Gastrocnemius medialis (tissue), 4 donors: ENCODE results near the gene SKAP2. TPM values are rescaled to one million over a fixed set of nuclear protein-coding genes. Genes with fewer than 3 reads are reported as not detected.

Source experiments
- ATAC-seq, 2 donors: fragments of 150-250 bp; one replicate each; pipeline ENCODE4 v1.9.1; 2016
- DNase-seq, 2 donors: peaks; one replicate each; pipeline ENCODE4 v3.0.0-alpha.2; 2019
- H3K27ac ChIP-seq, 4 donors: fragments of 200-600 bp; sonication (generic); 1 replicate in 1 of 4; 2 replicates in 3 of 4; pipeline ENCODE4 v1.5.1; 2016 to 2018; ENCODE audit warnings: mild to moderate bottlenecking in 2 of 4, moderate library complexity in 1 of 4
- H3K27me3 ChIP-seq, 3 donors: fragments of 200-600 bp; sonication (generic) in 2 of 3; 1 replicate in 1 of 3; 2 replicates in 2 of 3; pipeline versions ENCODE4 v1.5.1 to v1.6.0; 2016 to 2019; ENCODE audit warnings: mild to moderate bottlenecking in 1 of 3, moderate library complexity in 1 of 3
- H3K36me3 ChIP-seq, 2 donors: fragments of 200-600 bp; sonication (generic) in 1 of 2; one replicate each; pipeline ENCODE4 v1.5.1; 2017 to 2018
- H3K4me1 ChIP-seq, 2 donors: fragments of 200-600 bp; sonication (generic) in 1 of 2; one replicate each; pipeline ENCODE4 v1.5.1; 2016 to 2017; ENCODE audit warnings: mild to moderate bottlenecking in 2 of 2
- H3K4me3 ChIP-seq, 4 donors: fragments of 200-600 bp; sonication (generic) in 3 of 4; 1 replicate in 1 of 4; 2 replicates in 3 of 4; pipeline ENCODE4 v1.5.1; 2016 to 2019; ENCODE audit warnings: mild to moderate bottlenecking in 2 of 4
- H3K9me3 ChIP-seq, 3 donors: fragments of 200-600 bp; sonication (generic) in 2 of 3; 1 replicate in 1 of 3; 2 replicates in 2 of 3; pipeline ENCODE4 v1.5.1; 2016 to 2019
- CTCF ChIP-seq, 5 experiments: fragments of 450-650 bp in 3 of 5; fragments of 200-600 bp in 2 of 5; sonication (generic) in 2 of 5; IDR thresholded peaks in 4 of 5; conservative IDR thresholded peaks in 1 of 5; 1 replicate in 4 of 5; 2 replicates in 1 of 5; pipeline ENCODE4 v1.5.1; 2016 to 2019; ENCODE audit warnings: antibody characterized with exemption in 5 of 5, mild to moderate bottlenecking in 3 of 5, moderate library complexity in 3 of 5
- POLR2A ChIP-seq, 2 donors: fragments of 450-650 bp; IDR thresholded peaks; one replicate each; pipeline ENCODE4 v1.6.1; 2017; ENCODE audit warnings: antibody characterized with exemption in 2 of 2, mild to moderate bottlenecking in 2 of 2, moderate library complexity in 2 of 2
- in situ Hi-C, 4 donors: fragments of 200-750 bp; cut with MboI; loops; one replicate each; pipeline versions ENCODE4 v1.15.0 to v1.8.0; 2017; ENCODE audit warnings: low sequenced_read_pairs in 4 of 4
- intact Hi-C: fragments of 100-400 bp; cut with DNase I; formaldehyde crosslinking; loops from one replicate; pipeline ENCODE4 v1.15.1; 2023; ENCODE audit warnings: low total_unique reads
- total RNA-seq, 4 donors: library from RNA; depleted of rRNA; stranded (reverse); fragments of >200 nt; gene quantifications; one replicate each; pipeline versions ENCODE4 v1.1.0 to v1.2.3, GENCODE V29; 2016

Gene SKAP2
- total RNA-seq, 4 donors from 2014 or later, result 6.1 to 23.5 (median 17.1) TPM

- Histone ChIP-seq H3K27ac (no peak overlapping the region), H3K36me3 (no peaks in the 10 kb centered on the region), H3K27me3 (no peaks in the 10 kb centered on the region), H3K4me3 (no peak overlapping the region), H3K9me3 (no peaks in the 10 kb centered on the region), H3K4me1 (no peaks in the 10 kb centered on the region)
- TF ChIP-seq POLR2A (IDR thresholded peaks at IDR 0.05) (no peak), CTCF (IDR thresholded peaks at IDR 0.05 in 4 of 5, conservative IDR thresholded peaks at IDR 0.05 in 1 of 5) (no peak)
- in situ Hi-C loops, result no loop called here
- ATAC-seq (no peak), DNase-seq (no peak)
- intact Hi-C loops, result no loop called here
Measured at GRCh38 chr7:26743205-26743604, 121.2 kb downstream of the SKAP2 start.

- in situ Hi-C loops, result no loop called here
- Histone ChIP-seq H3K36me3 (no peaks in the 10 kb centered on the region), H3K27ac (no peak overlapping the region), H3K4me1 (no peaks in the 10 kb centered on the region), H3K9me3 (no peaks in the 10 kb centered on the region), H3K4me3 (no peak overlapping the region), H3K27me3 (no peaks in the 10 kb centered on the region)
- ATAC-seq, result no peak
- intact Hi-C loops, result no loop called here
- no peak for TF ChIP-seq POLR2A (IDR thresholded peaks at IDR 0.05)
- TF ChIP-seq CTCF (IDR thresholded peaks at IDR 0.05 in 4 of 5, conservative IDR thresholded peaks at IDR 0.05 in 1 of 5), result no peak
- DNase-seq, result no peak
Measured at GRCh38 chr7:26735976-26736600, 128.3 kb downstream of the SKAP2 start.

GRCh38 chr7:26729150-26729775 is 135.1 kb downstream of the SKAP2 start:
- Histone ChIP-seq H3K4me3 (no peak overlapping the region), H3K27me3 (no peaks in the 10 kb centered on the region), H3K36me3 (no peaks in the 10 kb centered on the region), H3K4me1 (no peaks in the 10 kb centered on the region), H3K27ac (no peak overlapping the region), H3K9me3 (no peaks in the 10 kb centered on the region)
- no peak for DNase-seq
- ATAC-seq, result no peak
- intact Hi-C loops, result no loop called here
- in situ Hi-C loops, result no loop called here
- TF ChIP-seq POLR2A (IDR thresholded peaks at IDR 0.05) (no peak), CTCF (IDR thresholded peaks at IDR 0.05 in 4 of 5, conservative IDR thresholded peaks at IDR 0.05 in 1 of 5) (no peak)

GRCh38 chr7:26726051-26726450 is 138.3 kb downstream of the SKAP2 start:
- Histone ChIP-seq H3K9me3 (no peaks in the 10 kb centered on the region), H3K27ac (no peak overlapping the region), H3K36me3 (no peaks in the 10 kb centered on the region), H3K27me3 (no peaks in the 10 kb centered on the region), H3K4me3 (no peak overlapping the region), H3K4me1 (no peaks in the 10 kb centered on the region)
- in situ Hi-C loops (no loop called here), intact Hi-C loops (no loop called here)
- no peak for DNase-seq
- no peak for ATAC-seq
- no peak for TF ChIP-seq POLR2A (IDR thresholded peaks at IDR 0.05)
- TF ChIP-seq CTCF (IDR thresholded peaks at IDR 0.05 in 4 of 5, conservative IDR thresholded peaks at IDR 0.05 in 1 of 5), result no peak
